ENCODE results near the gene DUSP9.

The DUSP9 gene

GRCh38 chrX:153621949-153622598 is 24.9 kb upstream of the DUSP9 start:
- no peak for DNase-seq (ENCODE audit: low read depth in 4 of 4, low spot score in 1 of 4)

- no peak for DNase-seq (ENCODE audit: low read depth in 4 of 4, low spot score in 1 of 4)
Measured at GRCh38 chrX:153622661-153623309, 24.2 kb upstream of the DUSP9 start.

DNA sequence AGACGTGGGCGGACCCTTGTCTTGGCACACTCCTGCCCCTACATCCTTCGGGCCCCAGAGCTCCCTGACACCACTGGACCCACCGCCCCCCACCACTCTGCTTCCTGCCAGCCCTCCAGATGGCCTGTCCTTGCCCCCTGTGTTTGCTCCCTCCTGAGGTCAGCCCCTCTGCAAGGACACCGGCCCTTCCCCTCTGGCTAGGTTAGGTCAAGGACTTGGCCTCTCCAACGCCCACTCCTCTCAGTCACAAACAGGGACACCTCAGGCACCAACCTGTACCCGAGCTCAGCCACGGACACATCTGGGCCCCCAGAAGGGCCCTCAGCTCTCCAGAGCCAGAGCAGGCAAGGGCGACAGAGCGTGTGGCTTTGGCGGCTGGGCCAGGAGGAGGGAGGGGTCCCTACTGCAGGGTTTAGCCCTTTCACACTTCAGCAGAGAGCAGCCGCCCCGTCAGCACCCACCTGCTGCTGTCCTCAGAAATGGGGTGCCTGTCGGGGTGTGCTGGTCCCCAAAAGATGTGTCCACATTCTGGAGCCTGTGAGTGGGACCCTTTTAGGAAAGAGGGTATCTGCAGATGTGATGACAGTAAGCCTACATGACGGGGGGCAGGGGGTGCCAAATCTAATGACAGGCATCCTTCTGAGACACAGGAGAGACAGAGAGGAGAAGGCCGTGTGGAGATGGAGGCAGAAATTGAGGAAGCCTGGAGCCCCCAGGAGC is 23.5 kb upstream of the DUSP9 start:
- DNase-seq (ENCODE audit: low read depth in 4 of 4, low spot score in 1 of 4) = no peak

DNA sequence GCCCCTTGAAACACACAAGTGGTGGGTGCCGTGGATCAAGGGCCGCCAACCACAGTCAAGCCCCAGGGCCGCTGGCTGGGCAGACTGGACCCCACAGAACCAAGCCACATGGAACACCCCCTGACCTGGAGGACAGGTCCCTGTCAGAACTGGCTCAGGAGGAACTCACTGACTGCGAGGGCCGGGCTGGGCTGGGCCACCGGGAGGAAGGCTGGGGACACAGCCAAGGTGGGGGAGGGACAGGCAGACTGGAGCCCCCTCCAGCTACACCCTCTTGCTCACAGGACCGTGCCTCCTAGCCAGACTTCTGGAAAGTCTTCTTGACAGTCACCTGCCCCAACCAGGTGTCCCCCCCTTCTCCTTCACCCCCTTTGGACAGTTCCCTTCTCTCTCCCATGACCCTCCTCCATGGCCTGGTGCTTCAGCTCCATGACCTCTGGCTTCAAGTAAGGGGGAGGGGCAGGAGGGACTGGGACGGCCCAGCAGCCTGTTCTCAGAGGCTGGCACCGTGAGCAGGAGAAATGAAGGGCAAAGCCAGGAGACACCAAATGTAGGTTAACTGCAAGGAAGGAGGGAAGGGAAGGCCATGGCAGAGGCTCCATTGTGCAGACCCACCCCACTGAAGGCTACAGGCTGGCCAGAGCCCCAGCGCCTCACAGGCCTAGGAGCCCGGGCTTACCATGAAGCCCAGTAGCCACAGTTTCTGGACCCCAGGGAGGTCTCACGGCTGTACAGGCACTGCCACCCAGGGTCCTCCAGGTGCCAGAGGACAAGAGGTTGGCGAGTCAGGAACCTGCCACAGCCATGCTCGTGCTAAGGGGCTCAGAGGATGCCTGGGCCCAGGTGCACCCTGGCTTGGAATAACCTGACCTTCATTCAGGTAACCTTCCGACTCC is 22.6 kb upstream of the DUSP9 start:
- no peak for DNase-seq (ENCODE audit: low read depth in 4 of 4, low spot score in 1 of 4)

DNA sequence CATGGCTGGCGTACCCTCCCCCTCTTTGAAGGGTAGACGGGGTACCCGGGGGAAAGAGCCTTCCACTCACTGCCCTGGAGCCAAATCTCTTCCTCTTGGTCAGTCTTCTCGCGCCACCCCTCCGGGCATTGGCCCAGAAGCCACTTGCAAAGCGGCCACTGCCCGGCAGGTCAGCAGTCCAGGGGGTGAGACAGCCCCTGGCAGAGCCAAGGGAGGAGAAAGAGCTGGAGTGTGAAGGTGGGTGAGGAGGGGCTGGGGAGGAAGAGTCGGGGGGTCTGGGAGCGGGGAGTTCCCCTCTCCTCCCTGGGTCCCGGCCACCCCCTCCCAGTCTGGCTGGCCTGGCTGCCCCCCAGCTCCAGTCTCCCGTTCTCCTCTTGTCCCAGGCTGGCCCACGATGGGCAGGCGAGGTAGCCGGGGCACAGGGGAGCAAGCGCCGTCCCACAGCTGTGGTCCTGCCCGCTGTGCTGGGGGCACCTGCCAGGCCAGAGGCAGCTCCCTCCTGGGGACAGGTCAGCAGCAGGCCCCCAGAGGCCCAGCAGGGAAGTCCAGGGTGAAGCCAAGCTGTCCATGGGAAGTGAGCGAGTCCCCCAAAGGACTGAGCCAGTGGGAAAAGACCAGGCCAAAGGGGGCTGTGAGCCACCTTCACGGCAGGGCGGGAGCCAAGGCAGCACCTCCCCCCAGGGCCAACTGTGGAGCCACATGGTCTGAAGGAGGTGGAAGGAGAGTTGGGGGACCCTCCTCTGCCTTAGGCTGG is 21.6 kb upstream of the DUSP9 start:
- DNase-seq (ENCODE audit: low read depth in 4 of 4, low spot score in 1 of 4) = no peak

- DNase-seq (ENCODE audit: low read depth in 4 of 4, low spot score in 1 of 4) = no peak
Measured at GRCh38 chrX:153626025-153626633, 20.9 kb upstream of the DUSP9 start.

DNA sequence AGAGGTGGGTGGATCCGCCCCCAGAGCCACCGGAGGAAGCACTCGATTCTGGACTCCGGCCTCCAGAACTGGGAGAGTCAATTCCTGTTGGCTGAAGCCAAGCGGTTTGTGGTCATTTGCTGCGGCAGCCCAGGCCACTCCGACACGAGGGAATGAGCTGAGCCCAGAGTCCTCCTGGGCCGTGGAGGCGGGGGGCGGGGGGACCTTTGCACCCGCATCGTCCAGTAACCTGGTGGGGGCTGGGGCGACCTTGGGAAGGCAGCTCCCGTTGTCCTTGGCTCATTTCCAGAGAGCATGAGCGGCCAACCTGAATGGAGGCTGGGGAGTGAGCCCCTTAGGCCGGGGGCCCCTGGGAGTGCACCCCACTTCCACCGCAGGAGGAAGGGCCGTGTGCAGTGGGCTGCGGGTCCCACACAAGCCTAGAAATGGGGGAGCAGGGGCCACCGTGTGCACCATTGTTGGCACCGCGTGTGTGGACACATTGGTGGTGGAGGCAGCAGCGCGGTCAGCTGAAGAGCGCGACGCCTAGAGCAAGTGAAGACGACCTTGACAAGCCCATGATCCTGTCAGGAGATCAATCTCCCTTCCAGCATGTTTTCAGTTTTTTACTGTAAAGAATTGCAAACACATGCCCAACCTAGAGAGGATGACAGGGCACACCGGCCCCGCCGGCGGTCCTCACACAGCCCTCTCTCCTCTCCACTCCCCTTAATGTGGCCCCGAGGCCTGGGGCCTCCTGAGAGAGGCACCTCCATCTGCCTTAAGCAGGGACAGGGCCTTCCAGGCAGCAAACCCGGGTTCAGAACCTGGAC is 19.9 kb upstream of the DUSP9 start:
- DNase-seq (ENCODE audit: low read depth in 4 of 4, low spot score in 1 of 4) = no peak

- DNase-seq (ENCODE audit: low read depth in 4 of 4, low spot score in 1 of 4) = no peak
Measured at GRCh38 chrX:153627675-153628111, 19.3 kb upstream of the DUSP9 start.

GRCh38 chrX:153628129-153628528 is 18.9 kb upstream of the DUSP9 start:
- DNase-seq (ENCODE audit: low read depth in 4 of 4, low spot score in 1 of 4) = no peak

DNA sequence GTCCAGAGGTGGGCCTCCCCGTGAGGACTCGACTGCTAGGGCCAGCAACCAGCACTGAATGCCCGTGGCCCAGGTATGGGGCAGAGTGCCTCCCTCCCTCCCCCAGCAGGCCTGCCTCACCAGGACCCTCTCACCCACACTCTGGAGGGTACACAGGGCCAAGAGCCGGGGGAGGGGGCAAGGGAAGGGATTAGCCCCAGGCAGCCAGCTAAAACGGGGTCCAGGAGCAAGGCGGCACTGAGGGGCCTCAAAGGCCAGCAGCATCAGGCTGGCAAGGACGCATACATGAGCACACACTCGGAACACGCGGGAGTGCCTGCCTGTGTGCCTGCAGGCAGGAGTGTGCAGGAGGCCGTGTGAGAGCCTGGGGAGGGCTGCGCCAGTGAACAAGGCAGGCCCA is 18.3 kb upstream of the DUSP9 start:
- no peak for DNase-seq (ENCODE audit: low read depth in 4 of 4, low spot score in 1 of 4)

GRCh38 chrX:153631346-153631745 is 15.7 kb upstream of the DUSP9 start:
- no peak for DNase-seq (ENCODE audit: low read depth in 4 of 4, low spot score in 1 of 4)

- DNase-seq (ENCODE audit: low read depth in 4 of 4, low spot score in 1 of 4) = no peak
Measured at GRCh38 chrX:153631907-153632594, 15.0 kb upstream of the DUSP9 start.

GRCh38 chrX:153632595-153632946 is 14.4 kb upstream of the DUSP9 start:
- no peak for DNase-seq (ENCODE audit: low read depth in 4 of 4, low spot score in 1 of 4)

DNA sequence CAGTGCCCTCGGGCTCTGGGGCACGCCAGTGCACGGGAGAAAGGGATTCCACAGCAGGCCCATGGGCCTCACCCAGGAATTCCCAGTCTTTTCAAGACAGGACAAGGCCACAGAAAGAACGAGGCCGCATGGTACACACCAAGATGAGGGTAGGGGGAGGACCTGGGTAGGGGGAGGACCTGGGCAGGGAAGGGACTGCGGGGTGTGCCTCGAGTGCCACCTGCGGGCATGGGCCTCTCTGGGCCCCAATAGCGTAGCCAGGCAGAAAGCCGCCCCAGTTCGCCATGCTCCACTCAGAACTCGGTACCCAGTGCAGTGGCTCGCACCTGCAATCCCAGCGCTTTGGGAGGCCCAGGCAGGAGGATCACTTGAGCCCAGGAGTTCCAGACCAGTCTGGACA is 14.0 kb upstream of the DUSP9 start:
- no peak for DNase-seq (ENCODE audit: low read depth in 4 of 4, low spot score in 1 of 4)

DNA sequence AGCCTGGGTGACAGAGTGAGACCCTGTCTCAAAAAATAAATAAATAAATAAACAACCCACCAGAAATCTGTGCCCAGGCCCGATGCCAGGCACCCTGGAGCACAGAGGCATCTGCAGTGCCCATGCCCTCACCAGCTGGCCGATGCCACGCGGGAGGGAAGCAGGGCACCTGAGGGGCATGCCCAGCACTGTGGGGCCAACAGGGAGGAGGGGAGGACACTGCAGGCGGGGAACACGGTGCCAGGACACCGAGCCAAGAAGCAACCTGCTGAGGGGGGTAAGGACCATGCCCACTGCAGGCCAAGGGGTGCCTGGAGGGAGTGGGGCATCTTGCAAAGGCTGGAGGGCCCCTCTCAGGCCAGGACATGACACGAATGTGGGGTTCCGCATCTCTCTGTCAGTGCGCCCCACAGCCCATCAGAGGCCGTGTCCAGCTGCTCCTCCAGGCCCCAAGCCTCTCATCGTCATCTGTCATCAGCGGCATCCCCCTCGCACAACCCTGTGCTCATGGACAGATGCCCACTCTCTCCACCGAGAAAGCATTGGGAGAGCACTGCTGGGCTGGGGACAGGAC is 13.3 kb upstream of the DUSP9 start:
- DNase-seq (ENCODE audit: low read depth in 4 of 4, low spot score in 1 of 4) = no peak

DNA sequence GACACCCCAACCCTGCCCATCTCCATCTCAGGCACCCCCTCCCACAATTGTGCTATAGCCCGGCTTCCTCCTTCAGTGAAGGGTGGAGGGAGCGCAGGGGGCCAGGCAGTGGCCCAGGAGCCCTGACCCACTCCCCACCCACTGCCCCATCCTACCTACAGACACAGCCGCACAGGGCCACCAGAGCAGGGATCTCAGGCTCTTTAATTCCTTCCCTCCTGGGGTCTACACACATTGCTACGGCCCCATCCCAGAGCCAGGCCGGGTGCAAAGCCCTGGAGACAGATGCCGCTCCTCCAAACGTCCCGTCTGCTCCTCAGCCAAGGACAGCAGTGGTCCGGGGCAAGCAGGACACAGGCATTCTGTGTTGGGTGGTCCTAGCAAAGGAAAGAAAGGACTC is 12.8 kb upstream of the DUSP9 start:
- DNase-seq (ENCODE audit: low read depth in 4 of 4, low spot score in 1 of 4) = no peak

DNA sequence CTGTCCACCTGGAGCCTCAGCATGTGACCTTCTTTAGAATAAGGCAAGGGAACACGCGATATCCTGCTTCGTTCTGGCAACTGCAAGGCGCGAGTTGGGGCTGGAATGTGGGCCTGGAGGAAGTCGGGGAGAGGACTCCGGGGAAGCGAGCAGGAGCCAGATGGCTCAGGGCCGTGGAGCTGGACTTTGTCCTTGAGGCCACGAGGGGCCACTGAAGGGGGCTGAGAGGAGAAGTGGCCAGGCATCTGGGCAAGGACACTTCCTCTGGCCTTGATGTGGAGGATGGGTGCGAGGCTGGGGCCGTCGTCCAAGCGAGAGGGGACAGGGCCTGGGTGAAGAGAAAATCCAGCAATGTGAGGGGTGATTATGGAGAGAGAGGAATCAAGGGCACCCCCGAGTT is 12.2 kb upstream of the DUSP9 start:
- no peak for DNase-seq (ENCODE audit: low read depth in 4 of 4, low spot score in 1 of 4)

DNA sequence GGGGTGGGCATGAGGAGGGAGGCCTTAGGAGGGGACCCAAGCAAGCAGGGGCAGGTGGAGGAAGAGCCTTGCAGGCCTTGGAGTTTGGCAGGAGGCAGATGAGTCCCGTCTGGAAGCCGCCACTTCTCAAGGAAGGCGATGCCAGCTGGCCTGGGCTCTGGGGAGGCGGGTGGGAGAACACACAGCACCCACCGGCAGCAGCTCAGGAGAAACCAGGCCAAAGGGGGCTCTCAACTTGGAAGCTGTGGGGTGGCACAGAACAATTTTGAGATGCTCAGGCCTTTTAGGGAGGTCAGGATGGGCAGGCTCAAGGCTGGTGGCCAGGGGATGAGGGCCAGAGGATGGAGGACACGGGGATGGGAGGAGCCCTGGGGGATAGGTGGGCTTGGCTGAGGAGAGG is 11.6 kb upstream of the DUSP9 start:
- DNase-seq (ENCODE audit: low read depth in 4 of 4, low spot score in 1 of 4) = no peak
